Suprapubic skin (tissue), 4 donors: ENCODE data around the gene UBE3A.

Experiments used
- CTCF ChIP-seq, 2 donors: fragments of 200-600 bp in 1 of 2; fragments of 450-650 bp in 1 of 2; sonication (generic) in 1 of 2; IDR thresholded peaks; one replicate each; pipeline ENCODE4 v1.5.1; 2016 to 2019; ENCODE audit warnings: antibody characterized with exemption in 2 of 2, mild to moderate bottlenecking in 1 of 2, moderate library complexity in 1 of 2
- EP300 ChIP-seq: sonication (generic); formaldehyde crosslinking; IDR thresholded peaks from one replicate; pipeline ENCODE4 v1.6.1; 2017; ENCODE audit warnings: antibody characterized with exemption
- POLR2AphosphoS5 ChIP-seq, 3 donors: sonication (generic); formaldehyde crosslinking; IDR thresholded peaks; one replicate each; pipeline ENCODE4 v1.6.1; 2017; ENCODE audit warnings: antibody characterized with exemption in 3 of 3

GRCh38 chr15:25424073-25424472 is 14.8 kb downstream of the UBE3A start:
- no peak for TF ChIP-seq EP300
- TF ChIP-seq POLR2AphosphoS5 (IDR thresholded peaks at IDR 0.05), result no peak
- no peak for TF ChIP-seq CTCF (IDR thresholded peaks at IDR 0.05)
